ENCODE measurements around the gene TMEM178A. TPM values are rescaled to one million over a fixed set of nuclear protein-coding genes. Genes with fewer than 3 reads are reported as not detected.

TMEM178A gene
- total RNA-seq, 1 donor from 2014 or later: 28.7 TPM

GRCh38 chr2:39684464-39684863 is 18.7 kb downstream of the TMEM178A start:
- H3K27ac Mint-ChIP-seq (ENCODE audit: unreplicated experiment): no peak overlapping the region
- Histone ChIP-seq H3K36me3 (ENCODE audit: insufficient read depth, low read length) (no peaks in the 10 kb centered on the region), H3K27me3 (ENCODE audit: insufficient read depth, low read length) (no peaks in the 10 kb centered on the region), H2AFZ (ENCODE audit: low read depth, low read length) (no peak overlapping the region), H4K20me1 (ENCODE audit: insufficient read depth, low read length) (no peaks in the 10 kb centered on the region), H3K4me1 (ENCODE audit: insufficient read depth, low read length) (no peaks in the 10 kb centered on the region), H3K4me2 (ENCODE audit: low read length) (no peak overlapping the region), H3K9me3 (ENCODE audit: insufficient read depth, low read depth, low read length) (no peaks in the 10 kb centered on the region), H3K9ac (ENCODE audit: low read length) (no peak overlapping the region), H3K4me3 (ENCODE audit: insufficient read depth, low read depth, low read length) (no peak overlapping the region), H3K27ac (ENCODE audit: low read depth, low read length) (no peak overlapping the region), H3K79me2 (ENCODE audit: insufficient read depth, low read length) (no peaks in the 10 kb centered on the region)
- FAIRE-seq (no peak), DNase-seq (ENCODE audit: low read depth) (no peak)
- no peaks in the 10 kb centered on the region for H3K36me3 Mint-ChIP-seq (ENCODE audit: low read depth, unreplicated experiment)
- H3K4me1 Mint-ChIP-seq (ENCODE audit: low read depth, unreplicated experiment): peaks cover 44% of the 10 kb centered on the region
- no peaks in the 10 kb centered on the region for H3K9me3 Mint-ChIP-seq (ENCODE audit: unreplicated experiment)
- H3K4me3 Mint-ChIP-seq (ENCODE audit: unreplicated experiment): no peak overlapping the region
- TF ChIP-seq EZH2 (IDR thresholded peaks at IDR 0.05; ENCODE audit: insufficient read depth, low read length) (no peak), CTCF (IDR thresholded peaks at IDR 0.05; ENCODE audit: insufficient read depth, low read depth, low read length) (no peak)
- H3K27me3 Mint-ChIP-seq (ENCODE audit: low read depth, unreplicated experiment): no peaks in the 10 kb centered on the region

GRCh38 chr2:39685126-39685525 is 19.4 kb downstream of the TMEM178A start:
- H3K9ac ChIP-seq (ENCODE audit: low read length): no peak overlapping the region
- no peak overlapping the region for H3K27ac ChIP-seq (ENCODE audit: low read depth, low read length)
- H3K36me3 Mint-ChIP-seq (ENCODE audit: low read depth, unreplicated experiment): no peaks in the 10 kb centered on the region
- H3K9me3 ChIP-seq (ENCODE audit: insufficient read depth, low read depth, low read length): no peaks in the 10 kb centered on the region
- DNase-seq (ENCODE audit: low read depth) (no peak), FAIRE-seq (no peak)
- H2AFZ ChIP-seq (ENCODE audit: low read depth, low read length): no peak overlapping the region
- no peaks in the 10 kb centered on the region for H3K79me2 ChIP-seq (ENCODE audit: insufficient read depth, low read length)
- TF ChIP-seq EZH2 (IDR thresholded peaks at IDR 0.05; ENCODE audit: insufficient read depth, low read length): no peak
- no peak for TF ChIP-seq CTCF (IDR thresholded peaks at IDR 0.05; ENCODE audit: insufficient read depth, low read depth, low read length)
- H3K4me2 ChIP-seq (ENCODE audit: low read length): no peak overlapping the region
- H3K9me3 Mint-ChIP-seq (ENCODE audit: unreplicated experiment): no peaks in the 10 kb centered on the region
- H3K27ac Mint-ChIP-seq (ENCODE audit: unreplicated experiment): no peak overlapping the region
- no peak overlapping the region for H3K4me3 ChIP-seq (ENCODE audit: insufficient read depth, low read depth, low read length)
- H3K27me3 ChIP-seq (ENCODE audit: insufficient read depth, low read length): no peaks in the 10 kb centered on the region
- H3K4me1 Mint-ChIP-seq (ENCODE audit: low read depth, unreplicated experiment): peaks cover 41% of the 10 kb centered on the region
- no peaks in the 10 kb centered on the region for H3K27me3 Mint-ChIP-seq (ENCODE audit: low read depth, unreplicated experiment)
- no peak overlapping the region for H3K4me3 Mint-ChIP-seq (ENCODE audit: unreplicated experiment)
- H3K36me3 ChIP-seq (ENCODE audit: insufficient read depth, low read length): no peaks in the 10 kb centered on the region
- no peaks in the 10 kb centered on the region for H4K20me1 ChIP-seq (ENCODE audit: insufficient read depth, low read length)
- no peaks in the 10 kb centered on the region for H3K4me1 ChIP-seq (ENCODE audit: insufficient read depth, low read length)

- H2AFZ ChIP-seq (ENCODE audit: low read depth, low read length): no peak overlapping the region
- no peak overlapping the region for H3K4me2 ChIP-seq (ENCODE audit: low read length)
- H3K36me3 Mint-ChIP-seq (ENCODE audit: low read depth, unreplicated experiment): no peaks in the 10 kb centered on the region
- no peaks in the 10 kb centered on the region for H3K79me2 ChIP-seq (ENCODE audit: insufficient read depth, low read length)
- no peaks in the 10 kb centered on the region for H3K27me3 Mint-ChIP-seq (ENCODE audit: low read depth, unreplicated experiment)
- no peaks in the 10 kb centered on the region for H3K27me3 ChIP-seq (ENCODE audit: insufficient read depth, low read length)
- H3K9me3 ChIP-seq (ENCODE audit: insufficient read depth, low read depth, low read length): no peaks in the 10 kb centered on the region
- H3K4me1 ChIP-seq (ENCODE audit: insufficient read depth, low read length): no peaks in the 10 kb centered on the region
- no peak overlapping the region for H3K27ac Mint-ChIP-seq (ENCODE audit: unreplicated experiment)
- H3K4me3 ChIP-seq (ENCODE audit: insufficient read depth, low read depth, low read length): no peak overlapping the region
- H3K4me3 Mint-ChIP-seq (ENCODE audit: unreplicated experiment): no peak overlapping the region
- H4K20me1 ChIP-seq (ENCODE audit: insufficient read depth, low read length): no peaks in the 10 kb centered on the region
- TF ChIP-seq EZH2 (IDR thresholded peaks at IDR 0.05; ENCODE audit: insufficient read depth, low read length) (no peak), CTCF (IDR thresholded peaks at IDR 0.05; ENCODE audit: insufficient read depth, low read depth, low read length) (no peak)
- H3K9me3 Mint-ChIP-seq (ENCODE audit: unreplicated experiment): peaks cover 5% of the 10 kb centered on the region
- no peak overlapping the region for H3K27ac ChIP-seq (ENCODE audit: low read depth, low read length)
- peaks cover 38% of the 10 kb centered on the region for H3K4me1 Mint-ChIP-seq (ENCODE audit: low read depth, unreplicated experiment)
- no peak overlapping the region for H3K9ac ChIP-seq (ENCODE audit: low read length)
- FAIRE-seq (no peak), DNase-seq (ENCODE audit: low read depth) (no peak)
- no peaks in the 10 kb centered on the region for H3K36me3 ChIP-seq (ENCODE audit: insufficient read depth, low read length)
These were observed 20.7 kb downstream of the TMEM178A start for GRCh38 chr2:39686456-39686855.
